HepG2 (cell line): ENCODE data around the gene TRANK1. TPM values are rescaled to one million over a fixed set of nuclear protein-coding genes. Genes with fewer than 3 reads are reported as not detected.

ENCODE experiments used
- ATAC-seq: fragments of 200-7000 bp; cut with Tn5 transposase; 3 replicates; pipeline ENCODE4 v1.9.1; 2020; ENCODE audit warnings: mild to moderate bottlenecking, moderate library complexity
- BruUV-seq: library from RNA; stranded (reverse); fragments of 400-500 nt; replicated peaks from 2 replicates; lab custom pipeline; 2021; lab: Mats Ljungman, UMichigan
- CTCF ChIA-PET: fragments of 300-600 bp; formaldehyde crosslinking; extraction: SDS; loops from one replicate; lab custom pipeline; 2021; ENCODE audit warnings: low total read pairs, inconsistent platforms, low intra/inter-chr PET ratio; lab: Yijun Ruan, JAX
- POLR2A ChIA-PET: fragments of 350-600 bp; sonication (Branson Sonifier 250); formaldehyde crosslinking; loops from one replicate; lab custom pipeline; 2020; ENCODE audit warnings: antibody characterized with exemption, inconsistent platforms; lab: Yijun Ruan, JAX
- DNase-seq: peaks from one replicate; pipeline ENCODE4 v3.0.0-alpha.2; 2015; ENCODE audit warnings: low spot score
- FAIRE-seq: peaks from 3 replicates; lab custom pipeline; 2011; peaks lifted over from hg19 to GRCh38; lab: Jason Lieb, UNC
- H2AFZ ChIP-seq: one replicate; pipeline ENCODE4 v1.6.1; 2011; ENCODE audit warnings: low read length, inconsistent platforms
- H3K27ac ChIP-seq: fragments of 300-600 bp; 3 replicates; pipeline ENCODE4 v1.8.0; 2011; ENCODE audit warnings: mixed run types, mild to moderate bottlenecking, mixed read lengths, low read length, inconsistent platforms; ENCODE audit not compliant: insufficient read depth; ENCODE audit errors: extremely low read length
- H3K27me3 ChIP-seq, 2 experiments: fragments of 200-600 bp in 1 of 2; 2 replicates in 1 of 2; 3 replicates in 1 of 2; pipeline versions ENCODE4 v1.6.0 to v1.8.0; 2011; ENCODE audit warnings: low read length in 2 of 2, mild to moderate bottlenecking in 2 of 2, moderate library complexity in 2 of 2, inconsistent platforms in 1 of 2; ENCODE audit not compliant: insufficient read depth in 2 of 2, control insufficient read depth in 1 of 2
- H3K36me3 ChIP-seq, 2 experiments: fragments of 200-600 bp in 1 of 2; replicated peaks in 1 of 2; 2 replicates in 1 of 2; 3 replicates in 1 of 2; pipeline versions ENCODE4 v1.5.1 to v1.8.0; 2011; ENCODE audit warnings: low read length in 2 of 2, inconsistent platforms in 1 of 2; ENCODE audit not compliant: insufficient read depth in 2 of 2, control insufficient read depth in 1 of 2
- H3K4me1 ChIP-seq: 2 replicates; pipeline ENCODE4 v1.5.1; 2012; ENCODE audit warnings: low read length, inconsistent platforms; ENCODE audit not compliant: insufficient read depth
- H3K4me2 ChIP-seq: 2 replicates; pipeline ENCODE4 v1.6.0; 2011; ENCODE audit warnings: low read depth, low read length, inconsistent platforms
- H3K4me3 ChIP-seq, 3 experiments: fragments of 200-600 bp in 1 of 3; sonication (generic), shearing (Covaris generic) in 1 of 3; replicated peaks in 1 of 3; 2 replicates each; pipeline ENCODE4 v1.5.1; 2011 to 2016; ENCODE audit warnings: low read length in 3 of 3, inconsistent platforms in 2 of 3, low read depth in 2 of 3, mild to moderate bottlenecking in 2 of 3, control low read depth in 1 of 3, mixed read lengths in 1 of 3; ENCODE audit not compliant: insufficient read depth in 1 of 3
- H3K79me2 ChIP-seq: one replicate; pipeline ENCODE4 v1.6.1; 2011; ENCODE audit warnings: low read length, inconsistent platforms; ENCODE audit not compliant: insufficient read depth
- H3K9ac ChIP-seq: 2 replicates; pipeline ENCODE4 v1.6.0; 2011; ENCODE audit warnings: mild to moderate bottlenecking, low read depth, low read length, inconsistent platforms; ENCODE audit not compliant: insufficient read depth
- H3K9me3 ChIP-seq: 2 replicates; pipeline ENCODE4 v1.5.1; 2012; ENCODE audit warnings: mild to moderate bottlenecking, low read length
- H4K20me1 ChIP-seq: 2 replicates; pipeline ENCODE4 v1.6.0; 2011; ENCODE audit warnings: inconsistent platforms, mild to moderate bottlenecking, low read length, moderate library complexity; ENCODE audit not compliant: insufficient read depth
- CSRNP2 ChIP-seq: sonication (generic); formaldehyde crosslinking; conservative IDR thresholded peaks from 2 replicates; pipeline ENCODE4 v1.8.0; 2022; ENCODE audit warnings: low read depth, missing genetic modification reagents
- ETV6 ChIP-seq: sonication (generic); formaldehyde crosslinking; conservative IDR thresholded peaks from 2 replicates; pipeline ENCODE4 v1.4.0; 2020; ENCODE audit warnings: missing genetic modification reagents
- FOXM1 ChIP-seq: sonication (generic); formaldehyde crosslinking; IDR thresholded peaks from 2 replicates; pipeline ENCODE4 v1.5.0; 2020; ENCODE audit warnings: missing genetic modification reagents
- GATAD1 ChIP-seq: IDR thresholded peaks from 2 replicates; pipeline ENCODE4 v1.6.1; 2016; ENCODE audit warnings: missing genetic modification reagents, missing compliant biosample characterization
- HOXD1 ChIP-seq: sonication (generic); formaldehyde crosslinking; IDR thresholded peaks from 2 replicates; pipeline ENCODE4 v1.5.0; 2020; ENCODE audit warnings: missing genetic modification reagents
- LCORL ChIP-seq, 2 experiments: fragments of 450-650 bp in 1 of 2; sonication (generic) in 1 of 2; formaldehyde crosslinking in 1 of 2; IDR thresholded peaks; 2 replicates each; pipeline versions ENCODE4 v1.5.0 to v1.6.1; 2017 to 2020; ENCODE audit warnings: antibody characterized with exemption in 1 of 2, missing genetic modification reagents in 1 of 2
- MIXL1 ChIP-seq: IDR thresholded peaks from 2 replicates; pipeline ENCODE4 v1.6.1; 2016
- MTF2 ChIP-seq: sonication (generic); formaldehyde crosslinking; IDR thresholded peaks from 2 replicates; pipeline ENCODE4 v1.5.0; 2020; ENCODE audit warnings: missing genetic modification reagents, borderline replicate concordance
- NR2C2 ChIP-seq: sonication (generic); formaldehyde crosslinking; IDR thresholded peaks from 2 replicates; pipeline ENCODE4 v1.4.0; 2020; ENCODE audit warnings: missing genetic modification reagents, mild to moderate bottlenecking, moderate library complexity, borderline replicate concordance
- PHF20 ChIP-seq: sonication (generic); formaldehyde crosslinking; IDR thresholded peaks from 2 replicates; pipeline ENCODE4 v1.5.0; 2020; ENCODE audit warnings: mild to moderate bottlenecking, missing genetic modification reagents
- SMARCC2 ChIP-seq: fragments of 450-650 bp; IDR thresholded peaks from 2 replicates; pipeline ENCODE4 v1.6.1; 2017; ENCODE audit warnings: antibody characterized with exemption, mild to moderate bottlenecking
- SOX6 ChIP-seq, 2 experiments: fragments of 450-650 bp in 1 of 2; sonication (generic) in 1 of 2; formaldehyde crosslinking in 1 of 2; IDR thresholded peaks; 2 replicates each; pipeline versions ENCODE4 v1.4.0 to v1.6.1; 2017 to 2020; ENCODE audit warnings: antibody characterized with exemption in 1 of 2, mild to moderate bottlenecking in 1 of 2, missing genetic modification reagents in 1 of 2
- SRF ChIP-seq: IDR thresholded peaks from 2 replicates; pipeline ENCODE4 v1.6.1; 2011; ENCODE audit warnings: mild to moderate bottlenecking, low read depth, low read length, moderate library complexity
- ZBTB7B ChIP-seq: sonication (generic); formaldehyde crosslinking; IDR thresholded peaks from 2 replicates; pipeline ENCODE4 v1.4.0; 2020; ENCODE audit warnings: missing genetic modification reagents
- ZMYM3 ChIP-seq: sonication (generic); formaldehyde crosslinking; IDR thresholded peaks from 2 replicates; pipeline ENCODE4 v1.5.1; 2020; ENCODE audit warnings: mild to moderate bottlenecking, missing genetic modification reagents
- ZNF549 ChIP-seq: sonication (generic); formaldehyde crosslinking; IDR thresholded peaks from 2 replicates; pipeline ENCODE4 v1.5.0; 2020; ENCODE audit warnings: missing genetic modification reagents
- ZNF574 ChIP-seq: sonication (generic); formaldehyde crosslinking; IDR thresholded peaks from 2 replicates; pipeline ENCODE4 v1.4.0; 2020; ENCODE audit warnings: missing genetic modification reagents
- WGBS: methylation state at CpG from one replicate; pipeline ENCODE4 v1.1.6; 2017; ENCODE audit warnings: low lambda C conversion rate; 5-methylcytosine and 5-hydroxymethylcytosine counted together
- in situ Hi-C: cut with HindIII; loops from 2 replicates; pipeline ENCODE4 v1.10.0; 2017; ENCODE audit warnings: low pct_unique_long_range_greater_than_20kb; ENCODE audit not compliant: extremely low pct_ligation_motif_present
- intact Hi-C: fragments of 100-400 bp; cut with micrococcal nuclease; formaldehyde crosslinking; loops from one replicate; pipeline ENCODE4 v1.10.0; 2022; ENCODE audit not compliant: unreplicated experiment
- polyA plus RNA-seq, 8 experiments: library from polyadenylated mRNA; depleted of rRNA in 3 of 8; stranded (reverse) in 7 of 8; unstranded in 1 of 8; fragments of >200 nt; fragmentation: Illumina TruSeq in 4 of 8; extraction: Trizol in 4 of 8; gene quantifications; 2 replicates each; pipeline versions ENCODE4 v1.2.1 to v1.2.3, GENCODE V29; 2011 to 2016; ENCODE audit warnings: low read depth in 4 of 8, missing spikeins in 1 of 8, mixed read lengths in 1 of 8; ENCODE audit not compliant: insufficient read depth in 1 of 8
- total RNA-seq, 5 experiments: library from RNA; depleted of rRNA; stranded (reverse); fragments of >200 nt; fragmentation: Illumina TruSeq; extraction: Trizol; gene quantifications; 2 replicates each; pipeline ENCODE4 v1.2.3, GENCODE V29; 2016; ENCODE audit warnings: low read depth in 1 of 5
- TF ChIP-seq, protein P1 (sequence below): fragments of 450-650 bp; IDR thresholded peaks from 2 replicates; pipeline ENCODE4 v1.6.1; 2017

The TRANK1 gene
- total and polyA plus RNA-seq, 2 of the 13 experiments (the other 11 are each of a cell fraction or from before 2014, with no cell fraction given) = 0.13 to 0.32 TPM

DNA sequence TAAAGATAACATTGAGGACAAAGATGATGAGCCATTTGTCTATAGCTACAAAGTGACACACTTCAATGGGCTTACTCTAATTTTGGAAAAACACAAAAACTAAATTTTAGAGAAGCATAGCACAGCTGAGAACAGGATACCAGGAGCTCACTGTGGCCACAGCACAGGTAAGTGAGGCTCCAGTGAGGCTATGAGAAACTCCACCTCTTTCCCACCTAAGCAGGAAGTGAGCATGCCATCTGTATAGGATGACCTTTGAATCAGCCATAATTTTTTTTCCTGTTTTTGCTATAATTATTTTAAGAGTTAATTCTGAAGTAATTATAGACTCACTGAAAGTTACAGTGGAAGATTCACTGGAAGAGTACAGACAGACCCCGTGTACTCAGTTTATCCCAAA, 98.4 kb downstream of the TRANK1 start:
- intact Hi-C loops = no loop called here
- 3% methylated on average over 1 of the region's 1 CpG for WGBS

More for the DNA sequence above, 98.4 kb downstream of the TRANK1 start:
- H3K4me2 ChIP-seq = no peak overlapping the region
- no peak overlapping the region for H3K27ac ChIP-seq
- no TSS peak for BruUV-seq
- TF ChIP-seq HOXD1 (CRISPR knock-in tag) = no peak
- TF ChIP-seq ZNF574 (CRISPR knock-in tag) = no peak
- no peak for TF ChIP-seq FOXM1 (CRISPR knock-in tag)
- TF ChIP-seq SRF = no peak
- no peak for TF ChIP-seq MIXL1 (CRISPR knock-in tag)
- TF ChIP-seq ZBTB7B (CRISPR knock-in tag) = no peak
- TF ChIP-seq SOX6 (IDR thresholded peaks at IDR 0.05) = no peak
- TF ChIP-seq SOX6 (CRISPR knock-in tag; IDR thresholded peaks at IDR 0.05) = no peak
- TF ChIP-seq LCORL (IDR thresholded peaks at IDR 0.05) = no peak
- no peak for TF ChIP-seq LCORL (CRISPR knock-in tag; IDR thresholded peaks at IDR 0.05)
- TF ChIP-seq ETV6 (CRISPR knock-in tag) = no peak
- TF ChIP-seq SMARCC2 = no peak
- no peak for TF ChIP-seq ZMYM3 (CRISPR knock-in tag)
- TF ChIP-seq, protein P1, sequence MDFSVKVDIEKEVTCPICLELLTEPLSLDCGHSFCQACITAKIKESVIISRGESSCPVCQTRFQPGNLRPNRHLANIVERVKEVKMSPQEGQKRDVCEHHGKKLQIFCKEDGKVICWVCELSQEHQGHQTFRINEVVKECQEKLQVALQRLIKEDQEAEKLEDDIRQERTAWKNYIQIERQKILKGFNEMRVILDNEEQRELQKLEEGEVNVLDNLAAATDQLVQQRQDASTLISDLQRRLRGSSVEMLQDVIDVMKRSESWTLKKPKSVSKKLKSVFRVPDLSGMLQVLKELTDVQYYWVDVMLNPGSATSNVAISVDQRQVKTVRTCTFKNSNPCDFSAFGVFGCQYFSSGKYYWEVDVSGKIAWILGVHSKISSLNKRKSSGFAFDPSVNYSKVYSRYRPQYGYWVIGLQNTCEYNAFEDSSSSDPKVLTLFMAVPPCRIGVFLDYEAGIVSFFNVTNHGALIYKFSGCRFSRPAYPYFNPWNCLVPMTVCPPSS = no peak
- no peak for TF ChIP-seq CSRNP2 (CRISPR knock-in tag)
- TF ChIP-seq GATAD1 (CRISPR knock-in tag) = no peak
- no peak for TF ChIP-seq NR2C2 (CRISPR knock-in tag)
- no peak for TF ChIP-seq MTF2
- no peak for TF ChIP-seq PHF20 (CRISPR knock-in tag)
- no peak for TF ChIP-seq ZNF549 (CRISPR knock-in tag)
- FAIRE-seq (no peak), DNase-seq (no peak), ATAC-seq (no peak)
- no peaks in the 10 kb centered on the region for H3K4me1 ChIP-seq
- no peaks in the 10 kb centered on the region for H4K20me1 ChIP-seq
- ChIA-PET POLR2A (no interaction called here), CTCF (no interaction called here)
- no peak overlapping the region for H3K9ac ChIP-seq
- no peak overlapping the region for H2AFZ ChIP-seq
- in situ Hi-C loops = loop anchor here (10.0 kb wide), 1 partner anchor 112 kb away; no protein-coding TSS in a partner anchor
- no peaks in the 10 kb centered on the region for H3K27me3 ChIP-seq
- peaks cover 4% of the 10 kb centered on the region; the same call in 1 of the 2 replicates for H3K9me3 ChIP-seq
- H3K36me3 ChIP-seq = no peaks in the 10 kb centered on the region
- no peaks in the 10 kb centered on the region for H3K79me2 ChIP-seq
- no peak overlapping the region for H3K4me3 ChIP-seq
